ENCODE measurements around the gene RFC2. TPM values are rescaled to one million over a fixed set of nuclear protein-coding genes. Genes with fewer than 3 reads are reported as not detected.

Gene RFC2
- total RNA-seq, 4 donors from 2014 or later = 7.3 to 17.7 (median 11.7) TPM

- no peak for TF ChIP-seq CTCF (IDR thresholded peaks at IDR 0.05; ENCODE audit: low read depth)
These were observed 70.3 kb downstream of the RFC2 start for GRCh38 chr7:74183653-74184450.

DNA sequence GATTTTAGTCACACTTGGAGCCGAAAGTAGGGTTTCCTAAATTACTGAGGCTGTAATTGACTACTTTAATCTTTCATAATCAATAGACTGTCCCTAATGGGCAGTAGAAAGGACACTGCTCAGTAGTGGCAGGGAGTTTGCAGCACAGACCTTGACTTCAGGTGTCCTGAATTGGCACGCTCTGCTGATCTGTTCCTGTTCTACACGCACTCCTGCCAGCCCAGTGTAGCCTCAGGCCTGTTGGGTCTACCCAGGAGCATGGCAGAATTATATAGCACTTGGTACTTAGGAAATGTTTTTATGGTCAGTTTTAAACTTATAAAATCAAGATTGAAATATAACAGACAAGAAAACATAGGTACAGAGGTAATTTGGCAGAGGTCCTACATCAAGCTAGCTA is 71.1 kb downstream of the RFC2 start:
- no peak for TF ChIP-seq CTCF (IDR thresholded peaks at IDR 0.05; ENCODE audit: low read depth)

DNA sequence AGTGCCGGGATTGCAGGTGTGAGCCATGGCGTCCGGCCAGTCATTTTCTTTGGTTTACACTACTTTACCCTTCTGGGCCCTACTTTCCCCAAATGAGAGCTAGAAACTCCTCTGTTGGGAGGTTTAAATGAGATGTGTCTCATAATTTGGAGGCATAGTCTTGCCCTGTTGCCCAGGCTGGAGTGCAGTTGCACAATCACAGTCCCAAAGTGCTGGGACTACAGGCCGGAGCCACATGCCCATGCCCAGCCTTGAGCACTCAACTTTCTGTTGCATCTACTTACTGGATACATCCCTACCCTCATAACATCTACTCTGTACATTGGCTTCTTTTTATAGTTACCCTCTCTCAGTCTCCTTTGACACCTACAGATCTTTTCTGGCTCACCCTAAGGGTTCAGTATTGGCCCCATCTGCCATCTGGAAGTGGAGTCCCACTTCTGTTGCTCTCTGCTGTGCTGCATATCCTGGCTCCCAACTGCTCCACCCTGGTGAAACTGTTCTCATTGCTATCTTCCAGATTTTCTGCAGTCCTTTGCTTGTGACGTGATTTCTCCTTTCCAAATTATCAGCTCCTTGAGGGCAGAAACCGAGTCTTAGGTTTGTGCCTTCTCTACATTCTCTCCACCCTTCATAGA is 71.6 kb downstream of the RFC2 start:
- no peak for TF ChIP-seq CTCF (IDR thresholded peaks at IDR 0.05; ENCODE audit: low read depth)

- TF ChIP-seq CTCF (IDR thresholded peaks at IDR 0.05; ENCODE audit: low read depth) = no peak
These were observed 72.4 kb downstream of the RFC2 start for GRCh38 chr7:74181821-74182220.

Small RNA genes lying within 50 kb of the gene (small RNA-seq; reads per million reads assigned to genes)
- not detected for gene MIR590

Other genes with a start within 250 kb of the RFC2 start
- gene ELN, start 226.2 kb downstream of the RFC2 start, total RNA-seq = 100 to 1,000 TPM in 2 of 4 donors, 10 to 100 TPM in 2; 29.6 to 224 (median 108) TPM
- gene LIMK1, start 170.6 kb downstream of the RFC2 start, total RNA-seq = 10 to 100 TPM in 2 of 4 donors, 1 to 10 TPM in 2; 6.4 to 37.6 (median 9.8) TPM
- 100 to 1,000 TPM; 146 to 204 (median 187) TPM for gene EIF4H, start 80.0 kb downstream of the RFC2 start, total RNA-seq
- 10 to 100 TPM in 1 of 4 donors, 1 to 10 TPM in 3; 2.3 to 21.4 (median 5.5) TPM for gene LAT2, start 44.4 kb downstream of the RFC2 start, total RNA-seq
- gene CLIP2, start 35.0 kb upstream of the RFC2 start, total RNA-seq = 10 to 100 TPM in 3 of 4 donors, 1 to 10 TPM in 1; 3.8 to 21.3 (median 12.9) TPM
- 10 to 100 TPM in 2 of 4 donors, 1 to 10 TPM in 2; 6.0 to 12.7 (median 10.2) TPM for gene GTF2IRD1, start 199.5 kb upstream of the RFC2 start, total RNA-seq